ENCODE data around the gene POLD1. TPM values are rescaled to one million over a fixed set of nuclear protein-coding genes. Genes with fewer than 3 reads are reported as not detected.

Gene POLD1
- total RNA-seq, 2 donors from 2014 or later: 80.0 to 246 TPM

GRCh38 chr19:50392759-50393158 is 8.6 kb downstream of the POLD1 start:
- H3K27me3 Mint-ChIP-seq: no peaks in the 10 kb centered on the region
- no peak for DNase-seq (ENCODE audit: low spot score)
- H3K9me3 Mint-ChIP-seq: no peaks in the 10 kb centered on the region
- ATAC-seq: no peak
- H3K4me1 Mint-ChIP-seq (ENCODE audit: low read depth in 2 of 2): peaks cover 6 to 7% of the 10 kb centered on the region in 2 donors
- H3K4me3 Mint-ChIP-seq: no peak overlapping the region
- no peak overlapping the region for H3K27ac Mint-ChIP-seq
- peaks cover 6% of the 10 kb centered on the region for H3K36me3 Mint-ChIP-seq

DNA sequence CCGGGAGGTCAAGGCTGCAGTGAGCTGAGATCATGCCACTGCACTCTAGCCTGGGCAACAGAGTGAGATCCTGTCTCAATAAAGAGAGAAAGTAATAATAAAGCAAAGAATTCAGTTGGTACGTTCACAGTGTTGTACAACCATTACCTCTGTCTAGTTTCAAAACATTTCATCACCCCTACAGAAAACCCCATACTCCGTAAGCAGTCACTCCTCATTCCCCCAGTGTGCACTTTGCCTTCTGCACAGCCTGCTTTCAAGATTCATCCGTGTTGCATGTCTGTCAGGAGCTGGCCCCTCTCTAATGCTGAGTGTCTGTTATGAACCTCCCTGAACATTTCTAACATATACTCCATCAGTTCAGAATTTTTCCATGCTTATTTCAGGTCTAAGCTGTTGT is 9.4 kb downstream of the POLD1 start:
- Mint-ChIP-seq H3K36me3 (peaks cover 6% of the 10 kb centered on the region), H3K27me3 (no peaks in the 10 kb centered on the region)
- no peak for DNase-seq (ENCODE audit: low spot score)

DNA sequence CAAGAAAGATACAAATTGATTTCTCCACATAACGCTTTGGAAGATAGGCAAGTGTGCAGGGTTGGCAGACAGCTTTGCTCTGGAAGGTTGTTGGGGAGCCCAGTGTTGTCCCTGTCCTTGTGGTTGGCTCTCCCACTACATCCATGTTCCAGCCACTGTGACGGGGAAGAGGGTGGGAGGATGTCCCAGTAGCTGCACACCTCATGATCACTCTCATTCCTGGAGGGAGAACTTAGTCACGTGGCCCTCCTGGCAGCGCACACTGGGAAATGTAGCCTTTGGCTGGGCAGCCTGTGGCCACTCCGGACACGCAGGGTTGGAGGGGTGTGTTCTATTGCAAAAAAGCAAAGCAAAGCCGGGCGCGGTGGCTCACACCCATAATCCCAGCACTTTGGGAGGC is 9.9 kb downstream of the POLD1 start:
- H3K36me3 Mint-ChIP-seq: peaks cover 6% of the 10 kb centered on the region

More for the DNA sequence above, 9.4 kb downstream of the POLD1 start:
- no peak for ATAC-seq
- H3K9me3 Mint-ChIP-seq: no peaks in the 10 kb centered on the region
- H3K27ac Mint-ChIP-seq: no peak overlapping the region
- H3K4me3 Mint-ChIP-seq: no peak overlapping the region
- H3K4me1 Mint-ChIP-seq (ENCODE audit: low read depth in 2 of 2): peaks cover 3 to 9% of the 10 kb centered on the region in 2 donors

DNA sequence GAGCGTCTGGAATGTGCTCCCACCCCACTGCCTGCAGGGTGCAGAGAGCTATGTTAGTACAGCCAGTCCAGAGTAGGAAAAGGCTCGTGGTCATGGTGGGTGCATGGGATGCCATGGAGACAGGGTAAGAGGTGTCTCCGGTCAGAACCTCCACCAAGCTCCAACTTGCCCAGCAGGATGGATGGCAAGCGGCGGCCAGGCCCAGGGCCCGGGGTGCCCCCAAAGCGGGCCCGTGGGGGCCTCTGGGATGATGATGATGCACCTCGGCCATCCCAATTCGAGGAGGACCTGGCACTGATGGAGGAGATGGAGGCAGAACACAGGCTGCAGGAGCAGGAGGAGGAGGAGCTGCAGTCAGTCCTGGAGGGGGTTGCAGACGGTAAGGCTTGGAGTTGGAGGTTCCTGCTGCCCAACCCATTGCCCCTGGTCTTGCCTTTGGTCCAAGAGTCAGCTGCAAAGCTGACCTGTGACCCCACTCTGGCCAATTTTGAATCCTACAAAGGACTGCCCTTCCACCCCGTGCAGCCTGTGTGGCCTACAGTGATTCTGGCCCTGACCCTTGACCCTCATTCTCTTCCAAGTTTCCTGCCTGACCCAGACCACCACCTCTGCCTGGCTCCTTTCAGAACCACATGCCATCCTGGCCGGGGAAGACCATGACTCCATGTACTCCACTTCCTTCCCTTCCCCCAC is 14.7 kb downstream of the POLD1 start:
- H3K4me1 Mint-ChIP-seq (ENCODE audit: low read depth in 2 of 2): peaks cover 1 to 10% of the 10 kb centered on the region in 2 donors
- H3K9me3 Mint-ChIP-seq: no peaks in the 10 kb centered on the region
- no peak overlapping the region for H3K4me3 Mint-ChIP-seq
- DNase-seq (ENCODE audit: low spot score) (no peak), ATAC-seq (no peak)
- no peaks in the 10 kb centered on the region for H3K27me3 Mint-ChIP-seq
- H3K27ac Mint-ChIP-seq: no peak overlapping the region
- H3K36me3 Mint-ChIP-seq: peaks cover 6% of the 10 kb centered on the region

More for the DNA sequence above, 9.9 kb downstream of the POLD1 start:
- ATAC-seq: no peak
- Mint-ChIP-seq H3K27me3 (no peaks in the 10 kb centered on the region), H3K4me3 (no peak overlapping the region), H3K27ac (no peak overlapping the region), H3K9me3 (no peaks in the 10 kb centered on the region), H3K4me1 (ENCODE audit: low read depth in 2 of 2) (peaks cover 3 to 9% of the 10 kb centered on the region in 2 donors)
- no peak for DNase-seq (ENCODE audit: low spot score)

- Mint-ChIP-seq H3K4me1 (ENCODE audit: low read depth in 2 of 2) (peaks cover 0 to 7% of the 10 kb centered on the region in 2 donors), H3K27ac (no peak overlapping the region), H3K36me3 (peaks cover 6% of the 10 kb centered on the region), H3K9me3 (no peaks in the 10 kb centered on the region), H3K4me3 (no peak overlapping the region), H3K27me3 (no peaks in the 10 kb centered on the region)
- DNase-seq (ENCODE audit: low spot score): no peak
- peak in 1 of 2 donors; percentile 44 for ATAC-seq
Observed at GRCh38 chr19:50399368-50399745, 15.2 kb downstream of the POLD1 start.

GRCh38 chr19:50401605-50402450 is 17.7 kb downstream of the POLD1 start:
- Mint-ChIP-seq H3K36me3 (no peaks in the 10 kb centered on the region), H3K27ac (no peak overlapping the region), H3K9me3 (no peaks in the 10 kb centered on the region), H3K4me3 (no peak overlapping the region), H3K4me1 (ENCODE audit: low read depth in 2 of 2) (peaks cover 0 to 7% of the 10 kb centered on the region in 2 donors), H3K27me3 (no peaks in the 10 kb centered on the region)
- DNase-seq (ENCODE audit: low spot score): no peak
- peak; percentile 10 to 25 for ATAC-seq

DNA sequence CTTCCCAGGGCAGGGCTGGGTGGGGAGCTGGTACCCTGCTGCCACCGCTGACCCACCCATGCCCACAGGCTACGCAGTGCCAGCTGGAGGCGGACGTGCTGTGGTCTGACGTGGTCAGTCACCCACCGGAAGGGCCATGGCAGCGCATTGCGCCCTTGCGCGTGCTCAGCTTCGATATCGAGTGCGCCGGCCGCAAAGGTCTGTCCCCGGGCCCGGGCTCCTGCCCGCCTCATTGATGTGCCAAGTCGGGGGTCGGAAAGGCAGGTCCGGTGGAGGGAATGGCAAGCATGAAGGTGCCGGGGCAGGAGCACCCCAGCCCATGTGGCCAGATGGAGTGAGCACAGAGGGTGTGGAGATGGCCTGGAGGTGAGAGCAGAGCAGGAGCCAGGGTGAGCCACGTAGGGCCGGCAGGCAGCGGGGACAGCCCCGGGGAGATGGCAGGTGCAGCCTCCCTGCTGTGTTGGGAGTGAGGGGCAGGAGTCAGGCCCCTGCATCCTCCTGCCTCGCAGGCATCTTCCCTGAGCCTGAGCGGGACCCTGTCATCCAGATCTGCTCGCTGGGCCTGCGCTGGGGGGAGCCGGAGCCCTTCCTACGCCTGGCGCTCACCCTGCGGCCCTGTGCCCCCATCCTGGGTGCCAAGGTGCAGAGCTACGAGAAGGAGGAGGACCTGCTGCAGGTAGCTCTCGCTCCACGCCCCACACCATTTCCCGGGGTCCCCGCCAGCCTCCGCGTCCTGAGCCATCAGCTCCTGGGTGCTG is 18.6 kb downstream of the POLD1 start:
- Mint-ChIP-seq H3K9me3 (no peaks in the 10 kb centered on the region), H3K27me3 (no peaks in the 10 kb centered on the region), H3K36me3 (no peaks in the 10 kb centered on the region), H3K4me1 (ENCODE audit: low read depth in 2 of 2) (peaks cover 0 to 7% of the 10 kb centered on the region in 2 donors), H3K4me3 (no peak overlapping the region), H3K27ac (no peak overlapping the region)
- ATAC-seq: no peak
- no peak for DNase-seq (ENCODE audit: low spot score)

GRCh38 chr19:50406156-50406820 is 22.1 kb downstream of the POLD1 start:
- no peaks in the 10 kb centered on the region for H3K9me3 Mint-ChIP-seq
- no peak for ATAC-seq
- no peaks in the 10 kb centered on the region for H3K27me3 Mint-ChIP-seq
- no peak overlapping the region for H3K4me3 Mint-ChIP-seq
- no peak for DNase-seq (ENCODE audit: low spot score)
- H3K27ac Mint-ChIP-seq: no peak overlapping the region
- no peaks in the 10 kb centered on the region for H3K4me1 Mint-ChIP-seq (ENCODE audit: low read depth in 2 of 2)
- no peaks in the 10 kb centered on the region for H3K36me3 Mint-ChIP-seq

DNA sequence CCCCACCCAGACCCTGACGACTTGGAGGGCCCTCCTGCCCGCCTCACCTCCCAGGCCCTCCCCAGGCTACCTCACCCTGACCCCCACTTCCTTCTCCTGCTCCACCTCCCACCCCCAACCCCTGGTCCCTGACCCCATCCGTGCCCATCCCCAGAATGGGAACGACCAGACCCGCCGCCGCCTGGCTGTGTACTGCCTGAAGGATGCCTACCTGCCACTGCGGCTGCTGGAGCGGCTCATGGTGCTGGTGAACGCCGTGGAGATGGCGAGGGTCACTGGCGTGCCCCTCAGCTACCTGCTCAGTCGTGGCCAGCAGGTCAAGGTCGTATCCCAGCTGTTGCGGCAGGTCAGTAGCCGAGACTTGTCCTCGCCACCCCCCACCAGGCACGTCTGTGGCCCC is 22.7 kb downstream of the POLD1 start:
- Mint-ChIP-seq H3K9me3 (no peaks in the 10 kb centered on the region), H3K27me3 (no peaks in the 10 kb centered on the region), H3K4me1 (ENCODE audit: low read depth in 2 of 2) (no peaks in the 10 kb centered on the region), H3K27ac (no peak overlapping the region), H3K4me3 (no peak overlapping the region), H3K36me3 (no peaks in the 10 kb centered on the region)
- ATAC-seq (no peak), DNase-seq (ENCODE audit: low spot score) (no peak)

DNA sequence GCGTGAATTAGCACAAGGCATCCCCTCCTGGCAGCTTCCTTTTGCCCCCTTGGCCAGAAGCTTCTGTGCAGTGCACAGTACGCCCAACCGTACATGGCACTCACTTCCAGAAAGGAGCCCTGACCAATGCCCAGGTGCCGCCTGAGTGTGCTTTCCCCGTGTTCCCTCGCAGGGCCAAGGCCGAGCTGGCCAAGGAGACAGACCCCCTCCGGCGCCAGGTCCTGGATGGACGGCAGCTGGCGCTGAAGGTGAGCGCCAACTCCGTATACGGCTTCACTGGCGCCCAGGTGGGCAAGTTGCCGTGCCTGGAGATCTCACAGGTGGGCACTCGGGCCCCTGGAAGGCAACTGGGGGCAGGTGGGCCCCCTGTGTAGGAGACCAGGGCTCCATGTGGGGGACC is 25.2 kb downstream of the POLD1 start:
- ATAC-seq (no peak), DNase-seq (ENCODE audit: low spot score) (no peak)
- Mint-ChIP-seq H3K27ac (no peak overlapping the region), H3K27me3 (no peaks in the 10 kb centered on the region), H3K4me1 (ENCODE audit: low read depth in 2 of 2) (peaks cover 0 to under 1% of the 10 kb centered on the region in 2 donors), H3K4me3 (no peak overlapping the region), H3K9me3 (no peaks in the 10 kb centered on the region), H3K36me3 (no peaks in the 10 kb centered on the region)

- no peak overlapping the region for H3K4me3 Mint-ChIP-seq
- no peaks in the 10 kb centered on the region for H3K36me3 Mint-ChIP-seq
- no peaks in the 10 kb centered on the region for H3K27me3 Mint-ChIP-seq
- no peak overlapping the region for H3K27ac Mint-ChIP-seq
- H3K9me3 Mint-ChIP-seq: no peaks in the 10 kb centered on the region
- DNase-seq (ENCODE audit: low spot score) (no peak), ATAC-seq (no peak)
- peaks cover 0 to 4% of the 10 kb centered on the region in 2 donors for H3K4me1 Mint-ChIP-seq (ENCODE audit: low read depth in 2 of 2)
Observed at GRCh38 chr19:50410109-50410508, 26.0 kb downstream of the POLD1 start.

DNA sequence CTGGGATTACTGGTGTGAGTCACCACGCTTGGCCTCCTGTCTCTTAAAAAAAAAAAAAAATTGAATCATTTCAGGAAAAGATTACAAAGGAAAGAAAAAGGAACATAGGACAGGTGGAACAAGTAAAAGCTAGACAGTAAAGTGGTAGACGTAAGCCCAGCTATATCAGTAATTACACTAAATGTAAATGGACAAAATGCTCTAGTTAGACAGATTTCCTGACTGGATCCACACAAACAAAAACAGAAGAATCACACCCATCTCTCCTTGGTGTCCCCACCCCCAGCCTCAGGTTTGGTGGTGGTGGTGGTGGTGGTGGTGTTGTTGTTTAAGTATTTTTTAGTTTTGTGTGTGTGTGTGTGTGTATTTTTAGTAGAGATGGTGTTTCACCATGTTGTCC is 28.3 kb downstream of the POLD1 start:
- no peaks in the 10 kb centered on the region for H3K9me3 Mint-ChIP-seq
- no peak overlapping the region for H3K27ac Mint-ChIP-seq
- H3K4me3 Mint-ChIP-seq: no peak overlapping the region
- ATAC-seq (no peak), DNase-seq (ENCODE audit: low spot score) (no peak)
- H3K4me1 Mint-ChIP-seq (ENCODE audit: low read depth in 2 of 2): peaks cover 0 to 4% of the 10 kb centered on the region in 2 donors
- no peaks in the 10 kb centered on the region for H3K27me3 Mint-ChIP-seq
- no peaks in the 10 kb centered on the region for H3K36me3 Mint-ChIP-seq

GRCh38 chr19:50413096-50413495 is 28.9 kb downstream of the POLD1 start:
- DNase-seq (ENCODE audit: low spot score) (no peak), ATAC-seq (no peak)
- Mint-ChIP-seq H3K4me1 (ENCODE audit: low read depth in 2 of 2) (peaks cover 0 to 4% of the 10 kb centered on the region in 2 donors), H3K27me3 (no peaks in the 10 kb centered on the region), H3K9me3 (no peaks in the 10 kb centered on the region), H3K36me3 (no peaks in the 10 kb centered on the region), H3K4me3 (no peak overlapping the region), H3K27ac (no peak overlapping the region)
